22Rv1 (cell line): ENCODE data around the gene ABL1.

Experiments
- H3K27ac ChIP-seq: fragments of 450-650 bp; 2 replicates; pipeline ENCODE4 v1.5.1; 2017
- ZFX ChIP-seq: fragments of 450-650 bp; IDR thresholded peaks from 2 replicates; pipeline ENCODE4 v1.6.1; 2017; ENCODE audit warnings: antibody characterized with exemption, borderline replicate concordance
- TF ChIP-seq, protein P1 (sequence below): fragments of 450-650 bp; IDR thresholded peaks from 2 replicates; pipeline ENCODE4 v1.5.1; 2017; ENCODE audit warnings: mild to moderate bottlenecking

The ABL1 gene

DNA sequence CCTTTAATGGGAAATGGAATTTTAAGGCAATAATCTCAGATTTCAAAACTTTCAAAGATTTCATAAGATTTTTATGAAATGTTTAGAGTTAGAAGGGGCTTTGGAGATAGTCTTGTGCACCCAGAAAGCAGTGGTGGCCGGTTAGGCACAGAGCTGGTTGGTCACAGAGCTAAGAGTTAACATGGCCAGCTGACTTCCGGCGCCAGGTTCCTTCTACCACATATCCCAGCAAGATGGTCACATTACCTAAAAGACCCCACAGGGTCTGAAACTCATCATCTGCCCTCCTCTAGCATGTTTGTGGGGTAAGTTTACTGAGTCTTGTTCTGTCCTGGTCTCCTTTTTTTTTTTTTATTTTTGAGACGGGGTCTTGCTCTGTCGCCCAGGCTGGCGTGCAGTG is 42.2 kb downstream of the ABL1 start:
- H3K27ac ChIP-seq = no peak overlapping the region
- TF ChIP-seq, protein P1, sequence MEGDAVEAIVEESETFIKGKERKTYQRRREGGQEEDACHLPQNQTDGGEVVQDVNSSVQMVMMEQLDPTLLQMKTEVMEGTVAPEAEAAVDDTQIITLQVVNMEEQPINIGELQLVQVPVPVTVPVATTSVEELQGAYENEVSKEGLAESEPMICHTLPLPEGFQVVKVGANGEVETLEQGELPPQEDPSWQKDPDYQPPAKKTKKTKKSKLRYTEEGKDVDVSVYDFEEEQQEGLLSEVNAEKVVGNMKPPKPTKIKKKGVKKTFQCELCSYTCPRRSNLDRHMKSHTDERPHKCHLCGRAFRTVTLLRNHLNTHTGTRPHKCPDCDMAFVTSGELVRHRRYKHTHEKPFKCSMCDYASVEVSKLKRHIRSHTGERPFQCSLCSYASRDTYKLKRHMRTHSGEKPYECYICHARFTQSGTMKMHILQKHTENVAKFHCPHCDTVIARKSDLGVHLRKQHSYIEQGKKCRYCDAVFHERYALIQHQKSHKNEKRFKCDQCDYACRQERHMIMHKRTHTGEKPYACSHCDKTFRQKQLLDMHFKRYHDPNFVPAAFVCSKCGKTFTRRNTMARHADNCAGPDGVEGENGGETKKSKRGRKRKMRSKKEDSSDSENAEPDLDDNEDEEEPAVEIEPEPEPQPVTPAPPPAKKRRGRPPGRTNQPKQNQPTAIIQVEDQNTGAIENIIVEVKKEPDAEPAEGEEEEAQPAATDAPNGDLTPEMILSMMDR = no peak
- TF ChIP-seq ZFX = no peak

DNA sequence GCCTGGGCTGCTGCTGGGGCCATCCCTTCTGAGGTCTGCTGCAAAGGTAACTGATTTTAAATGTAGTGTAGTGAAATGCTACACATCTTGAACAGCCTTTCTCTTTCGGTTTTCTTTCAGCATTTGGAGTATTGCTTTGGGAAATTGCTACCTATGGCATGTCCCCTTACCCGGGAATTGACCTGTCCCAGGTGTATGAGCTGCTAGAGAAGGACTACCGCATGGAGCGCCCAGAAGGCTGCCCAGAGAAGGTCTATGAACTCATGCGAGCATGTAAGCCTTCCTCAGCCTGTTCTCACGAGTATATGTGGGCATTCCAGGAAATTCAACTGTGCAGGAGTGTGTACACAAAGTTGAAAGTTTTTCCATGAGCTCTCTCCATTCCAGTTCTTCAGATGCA is 43.2 kb downstream of the ABL1 start:
- no peak overlapping the region for H3K27ac ChIP-seq
- TF ChIP-seq, protein P1 = no peak
- no peak for TF ChIP-seq ZFX

DNA sequence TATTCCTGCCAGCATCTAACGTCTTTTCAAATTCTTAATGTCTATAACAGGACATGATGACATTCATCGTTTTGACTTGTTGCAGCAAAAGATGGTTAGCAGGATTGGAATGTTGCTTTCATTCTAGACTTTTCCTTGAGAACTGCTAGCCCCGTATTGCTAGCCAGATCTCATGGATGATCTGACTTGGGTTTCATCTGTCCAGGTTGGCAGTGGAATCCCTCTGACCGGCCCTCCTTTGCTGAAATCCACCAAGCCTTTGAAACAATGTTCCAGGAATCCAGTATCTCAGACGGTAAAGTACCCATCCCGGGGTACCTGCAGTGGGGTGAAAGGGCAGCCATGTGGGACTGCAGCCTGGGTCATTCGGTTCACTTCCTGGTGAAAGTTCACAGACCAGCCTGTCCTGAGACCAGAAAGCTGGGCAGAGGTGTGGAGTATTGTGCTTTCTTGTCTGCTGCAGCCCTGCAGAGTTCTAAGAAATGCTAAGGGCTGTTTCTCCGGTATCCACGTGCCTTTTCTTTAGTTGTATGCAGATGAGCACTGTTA is 44.9 kb downstream of the ABL1 start:
- no peak overlapping the region for H3K27ac ChIP-seq
- TF ChIP-seq, protein P1 = no peak
- TF ChIP-seq ZFX = no peak

DNA sequence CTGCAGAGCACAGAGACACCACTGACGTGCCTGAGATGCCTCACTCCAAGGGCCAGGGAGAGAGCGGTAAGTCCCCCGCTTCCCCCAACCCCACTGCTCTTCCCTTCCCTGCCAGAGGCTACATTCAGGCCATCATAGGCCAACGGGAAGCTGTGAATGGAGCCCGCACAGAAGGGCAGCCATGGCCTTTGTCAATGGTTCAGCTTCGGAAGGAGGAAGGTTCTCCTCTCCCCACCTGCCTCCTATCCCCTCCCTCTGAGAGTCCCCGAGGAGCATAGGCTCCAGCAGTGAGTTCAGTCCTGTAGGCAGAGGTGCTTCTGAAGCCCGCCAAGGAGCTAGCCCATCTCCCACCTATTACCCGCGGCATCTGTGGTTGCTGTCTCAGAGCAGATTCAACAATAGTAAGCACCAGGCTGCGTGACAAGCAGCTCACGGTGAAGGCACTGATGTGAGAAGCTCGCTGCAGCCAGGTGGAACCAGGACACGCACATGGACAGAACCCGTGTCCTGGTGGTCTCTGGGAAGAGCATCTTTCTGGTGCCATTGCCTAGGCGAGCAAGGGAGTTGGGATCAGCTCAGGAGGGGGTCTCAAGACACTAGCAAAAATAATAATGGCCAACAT is 45.7 kb downstream of the ABL1 start:
- H3K27ac ChIP-seq = no peak overlapping the region
- TF ChIP-seq ZFX = no peak
- TF ChIP-seq, protein P1 = no peak

DNA sequence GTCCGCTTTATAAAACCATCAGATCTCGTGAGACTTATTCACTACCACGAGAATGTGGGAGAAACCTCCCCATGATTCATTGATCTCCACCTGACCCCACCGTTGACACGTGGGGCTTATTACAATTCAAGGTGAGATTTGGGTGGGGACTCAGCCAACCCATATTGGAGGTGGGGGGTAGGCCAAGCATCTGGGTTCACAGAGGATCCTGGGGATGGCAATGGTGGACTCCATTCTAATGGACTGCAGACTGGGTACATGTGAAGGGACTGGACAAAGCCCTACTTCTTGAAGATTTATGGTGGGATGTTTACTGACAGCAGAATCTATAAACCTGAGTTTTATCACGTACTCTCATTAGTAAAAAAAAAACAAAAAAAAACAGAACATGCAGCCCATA is 46.5 kb downstream of the ABL1 start:
- H3K27ac ChIP-seq = no peak overlapping the region

DNA sequence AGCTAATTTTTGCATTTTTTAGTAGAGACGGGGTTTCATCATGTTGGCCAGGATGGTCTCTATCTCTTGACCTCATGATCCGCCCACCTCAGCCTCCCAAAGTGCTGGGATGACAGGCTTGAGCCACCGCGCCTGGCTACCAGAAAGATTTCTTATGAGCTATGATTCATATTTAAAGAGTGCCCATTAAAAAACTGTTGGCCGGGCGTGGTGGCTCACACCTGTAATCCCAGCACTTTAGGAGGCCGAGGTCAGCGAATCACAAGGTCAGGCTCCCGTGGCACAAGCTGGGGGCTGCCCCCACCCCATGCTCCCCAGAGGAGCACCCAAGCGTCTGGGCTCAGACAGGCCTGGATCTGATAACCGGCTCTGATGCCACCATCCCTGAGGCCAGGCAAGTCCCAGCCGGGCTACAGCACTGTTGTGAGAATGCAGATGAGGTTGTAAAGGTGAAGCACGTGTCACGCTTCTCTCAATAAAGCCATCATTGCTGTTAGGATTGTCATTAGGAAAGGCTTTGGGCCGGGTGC is 47.7 kb downstream of the ABL1 start:
- TF ChIP-seq ZFX = no peak
- TF ChIP-seq, protein P1 = no peak
- no peak overlapping the region for H3K27ac ChIP-seq

More for the DNA sequence above, 46.5 kb downstream of the ABL1 start:
- TF ChIP-seq, protein P1 = no peak
- TF ChIP-seq ZFX = no peak

DNA sequence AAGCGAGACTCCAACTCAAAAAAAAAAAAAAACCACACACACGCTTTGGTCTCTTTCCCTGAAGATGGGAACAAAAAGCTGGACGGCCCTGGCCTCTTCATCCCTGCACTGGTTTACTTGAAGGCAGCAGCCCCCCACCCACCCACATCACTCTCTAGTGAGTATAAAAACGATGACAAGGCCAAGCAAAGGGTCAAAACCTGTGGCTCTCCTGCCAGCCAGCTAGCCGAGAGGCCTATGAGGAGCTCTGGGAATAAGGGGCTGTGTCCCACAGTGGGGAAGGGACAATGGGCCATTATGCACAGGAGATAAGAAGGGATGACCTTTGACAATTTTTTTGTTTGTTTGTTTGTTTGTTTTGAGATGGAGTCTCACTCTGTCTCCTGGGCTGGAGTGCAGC is 48.4 kb downstream of the ABL1 start:
- TF ChIP-seq, protein P1 = no peak
- no peak for TF ChIP-seq ZFX
- H3K27ac ChIP-seq = no peak overlapping the region
